GM12892 (cell line): ENCODE measurements around the gene BCL2L12.

Source experiments
- POLR2A ChIP-seq: IDR thresholded peaks from 2 replicates; pipeline ENCODE4 v1.6.1; 2011; ENCODE audit warnings: low read depth, low read length, control low read depth
- POLR2AphosphoS5 ChIP-seq: IDR thresholded peaks from 2 replicates; pipeline ENCODE4 v1.6.1; 2011; ENCODE audit warnings: low read depth, low read length, control low read depth

GRCh38 chr19:49681830-49682229 is 16.1 kb downstream of the BCL2L12 start:
- no peak for TF ChIP-seq POLR2A
- no peak for TF ChIP-seq POLR2AphosphoS5
